Stimulated activated CD4-positive, alpha-beta T cell treated with anti-CD3 and anti-CD28 coated beads, TNF-alpha, amount 100 ng/mL, for 1 hour (primary cell): ENCODE data around the gene IGFL1.
A peak's percentile ranks its signal among the peaks of the same experiment; 100 is the strongest.
"Not testable (repeated sequence)": the region's sequence is repeated elsewhere in the genome, so short reads cannot be mapped to it uniquely, and the experiment has no call there.

Experiments
- DNase-seq, 3 donors: peaks; one replicate each; pipeline ENCODE4 v3.0.0-alpha.2; 2020; ENCODE audit warnings: low read depth in 3 of 3, low spot score in 1 of 3

Gene IGFL1

GRCh38 chr19:46265217-46265828 lies 35.8 kb downstream of the IGFL1 start:
- peak; percentile 30 to 39 (median 34) for DNase-seq

- DNase-seq = no peak
These were observed 39.6 kb downstream of the IGFL1 start for GRCh38 chr19:46269101-46269500.

GRCh38 chr19:46270521-46271256 lies 41.1 kb downstream of the IGFL1 start:
- no peak for DNase-seq

- DNase-seq = no peak
These were observed 42.1 kb downstream of the IGFL1 start for GRCh38 chr19:46271481-46272197.

- DNase-seq = not testable (repeated sequence)
These were observed 44.4 kb downstream of the IGFL1 start for GRCh38 chr19:46273931-46274330.

GRCh38 chr19:46279177-46279576 lies 49.6 kb downstream of the IGFL1 start:
- DNase-seq = no peak
